Panc1 (cell line): Measurements from ENCODE around the gene PPP1R15B. TPM values are rescaled to one million over a fixed set of nuclear protein-coding genes. Genes with fewer than 3 reads are reported as not detected.

Experiments used
- ATAC-seq: fragments of 200-7000 bp; cut with Tn5 transposase; 2 replicates; pipeline ENCODE4 v1.9.1; 2020; ENCODE audit warnings: mild to moderate bottlenecking, moderate library complexity
- BruUV-seq: library from RNA; stranded (reverse); fragments of 400-500 nt; replicated peaks from 2 replicates; lab custom pipeline; 2021; lab: Mats Ljungman, UMichigan
- CTCF ChIA-PET: fragments of 300-600 bp; sonication (Branson Sonifier 250); formaldehyde crosslinking; loops from one replicate; lab custom pipeline; 2022; ENCODE audit warnings: antibody characterized with exemption; lab: Charles Lee
- POLR2A ChIA-PET: fragments of 300-600 bp; sonication (Branson Sonifier 250); formaldehyde crosslinking; loops from one replicate; lab custom pipeline; 2022; ENCODE audit warnings: antibody characterized with exemption; lab: Charles Lee
- DNase-seq: peaks from one replicate; pipeline ENCODE4 v3.0.0-alpha.2; 2010; ENCODE audit warnings: low read depth, low spot score
- H3K27ac ChIP-seq: 2 replicates; pipeline ENCODE4 v1.5.1; 2011; ENCODE audit warnings: mild to moderate bottlenecking, low read length, inconsistent platforms
- H3K27me3 ChIP-seq: fragments of 200-500 bp; sonication (Bioruptor generic); 2 replicates; pipeline ENCODE4 v1.6.0; 2014; ENCODE audit warnings: low read length, inconsistent platforms; ENCODE audit not compliant: control insufficient read depth, insufficient read depth
- H3K36me3 ChIP-seq: fragments of 200-500 bp; sonication (Bioruptor generic); 2 replicates; pipeline ENCODE4 v1.5.1; 2014; ENCODE audit warnings: inconsistent platforms, mild to moderate bottlenecking, low read length, moderate library complexity; ENCODE audit not compliant: control insufficient read depth, insufficient read depth
- H3K4me1 ChIP-seq: 2 replicates; pipeline ENCODE4 v1.5.1; 2011; ENCODE audit warnings: inconsistent platforms, mild to moderate bottlenecking, low read length, moderate library complexity; ENCODE audit not compliant: control insufficient read depth, insufficient read depth
- H3K4me3 ChIP-seq, 2 experiments: 2 replicates each; pipeline ENCODE4 v1.5.1; 2011 to 2012; ENCODE audit warnings: low read depth in 2 of 2, low read length in 2 of 2, mild to moderate bottlenecking in 2 of 2, inconsistent platforms in 1 of 2, moderate library complexity in 1 of 2
- H3K9me3 ChIP-seq: fragments of 200-500 bp; sonication (Bioruptor generic); 2 replicates; pipeline ENCODE4 v1.5.1; 2014; ENCODE audit warnings: low read depth, mild to moderate bottlenecking, inconsistent platforms, low read length, moderate library complexity; ENCODE audit not compliant: control insufficient read depth, insufficient read depth
- POLR2AphosphoS5 ChIP-seq: IDR thresholded peaks from 2 replicates; pipeline ENCODE4 v1.6.1; 2012; ENCODE audit warnings: mild to moderate bottlenecking, low read depth, low read length, moderate library complexity
- SIN3A ChIP-seq: IDR thresholded peaks from 2 replicates; pipeline ENCODE4 v1.6.1; 2012; ENCODE audit warnings: low read depth, mild to moderate bottlenecking, low read length, moderate library complexity, borderline replicate concordance; ENCODE audit not compliant: insufficient read depth
- TCF7L2 ChIP-seq: IDR thresholded peaks from 2 replicates; pipeline ENCODE4 v1.6.1; 2011; ENCODE audit warnings: mild to moderate bottlenecking, low read depth, low read length, inconsistent platforms
- in situ Hi-C: cut with HindIII; loops from 2 replicates; pipeline ENCODE4 v1.10.0; 2016; ENCODE audit warnings: low sequenced_read_pairs, low pct_unique_long_range_greater_than_20kb
- intact Hi-C: fragments of 100-400 bp; cut with micrococcal nuclease; formaldehyde crosslinking; loops from one replicate; pipeline ENCODE4 v1.10.0; 2022; ENCODE audit not compliant: unreplicated experiment
- total RNA-seq: library from RNA; stranded (reverse); gene quantifications from one replicate; pipeline ENCODE4 v1.2.1, GENCODE V29; 2021; ENCODE audit not compliant: unreplicated experiment
- TF ChIP-seq, protein P1 (sequence below), 2 experiments: IDR thresholded peaks; 2 replicates each; pipeline ENCODE4 v1.6.1; 2011 to 2012; ENCODE audit warnings: low read depth in 2 of 2, control low read depth in 1 of 2, low read length in 1 of 2, mild to moderate bottlenecking in 1 of 2, moderate library complexity in 1 of 2; ENCODE audit not compliant: insufficient read depth in 1 of 2
- TF ChIP-seq, protein P2 (sequence below): fragments of 450-650 bp; IDR thresholded peaks from 2 replicates; pipeline ENCODE4 v1.5.1; 2017; ENCODE audit warnings: mild to moderate bottlenecking

Gene PPP1R15B
- total RNA-seq, 1 experiment from 2014 or later = 51.1 TPM

DNA sequence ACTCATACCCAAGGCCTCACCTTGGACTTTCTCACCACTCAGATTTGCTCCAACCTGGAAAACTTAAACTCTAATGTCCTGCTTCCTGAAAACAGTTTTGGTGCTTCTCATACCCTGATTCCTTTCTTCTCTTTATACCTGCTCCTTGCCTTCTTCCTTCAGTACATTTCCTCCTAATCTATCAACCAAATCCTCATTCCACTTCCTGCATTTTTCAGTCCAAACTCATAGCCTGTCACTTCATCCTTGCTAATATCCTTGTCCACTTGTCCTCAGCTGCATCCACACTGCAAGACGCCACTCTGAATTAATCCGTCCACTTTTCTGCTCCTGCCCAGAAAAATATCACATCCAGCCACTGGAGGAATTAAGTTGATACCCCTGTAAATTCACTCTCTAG, 25.9 kb downstream of the PPP1R15B start:
- Histone ChIP-seq H3K36me3 (no peaks in the 10 kb centered on the region), H3K4me1 (no peaks in the 10 kb centered on the region), H3K4me3 (no peak overlapping the region), H3K27me3 (0 out of 2 replicates have a peak, but pooled peaks cover 5% of the 10 kb centered on the region), H3K27ac (no peak overlapping the region), H3K9me3 (no peaks in the 10 kb centered on the region)
- no TSS peak for BruUV-seq
- TF ChIP-seq, protein P1, sequence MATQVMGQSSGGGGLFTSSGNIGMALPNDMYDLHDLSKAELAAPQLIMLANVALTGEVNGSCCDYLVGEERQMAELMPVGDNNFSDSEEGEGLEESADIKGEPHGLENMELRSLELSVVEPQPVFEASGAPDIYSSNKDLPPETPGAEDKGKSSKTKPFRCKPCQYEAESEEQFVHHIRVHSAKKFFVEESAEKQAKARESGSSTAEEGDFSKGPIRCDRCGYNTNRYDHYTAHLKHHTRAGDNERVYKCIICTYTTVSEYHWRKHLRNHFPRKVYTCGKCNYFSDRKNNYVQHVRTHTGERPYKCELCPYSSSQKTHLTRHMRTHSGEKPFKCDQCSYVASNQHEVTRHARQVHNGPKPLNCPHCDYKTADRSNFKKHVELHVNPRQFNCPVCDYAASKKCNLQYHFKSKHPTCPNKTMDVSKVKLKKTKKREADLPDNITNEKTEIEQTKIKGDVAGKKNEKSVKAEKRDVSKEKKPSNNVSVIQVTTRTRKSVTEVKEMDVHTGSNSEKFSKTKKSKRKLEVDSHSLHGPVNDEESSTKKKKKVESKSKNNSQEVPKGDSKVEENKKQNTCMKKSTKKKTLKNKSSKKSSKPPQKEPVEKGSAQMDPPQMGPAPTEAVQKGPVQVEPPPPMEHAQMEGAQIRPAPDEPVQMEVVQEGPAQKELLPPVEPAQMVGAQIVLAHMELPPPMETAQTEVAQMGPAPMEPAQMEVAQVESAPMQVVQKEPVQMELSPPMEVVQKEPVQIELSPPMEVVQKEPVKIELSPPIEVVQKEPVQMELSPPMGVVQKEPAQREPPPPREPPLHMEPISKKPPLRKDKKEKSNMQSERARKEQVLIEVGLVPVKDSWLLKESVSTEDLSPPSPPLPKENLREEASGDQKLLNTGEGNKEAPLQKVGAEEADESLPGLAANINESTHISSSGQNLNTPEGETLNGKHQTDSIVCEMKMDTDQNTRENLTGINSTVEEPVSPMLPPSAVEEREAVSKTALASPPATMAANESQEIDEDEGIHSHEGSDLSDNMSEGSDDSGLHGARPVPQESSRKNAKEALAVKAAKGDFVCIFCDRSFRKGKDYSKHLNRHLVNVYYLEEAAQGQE (IDR thresholded peaks at IDR 0.05; ENCODE audit: insufficient read depth in 1 of 2, low read depth in 2 of 2, low read length in 1 of 2) = no peak
- TF ChIP-seq SIN3A (no peak), POLR2AphosphoS5 (no peak)
- TF ChIP-seq, protein P2, sequence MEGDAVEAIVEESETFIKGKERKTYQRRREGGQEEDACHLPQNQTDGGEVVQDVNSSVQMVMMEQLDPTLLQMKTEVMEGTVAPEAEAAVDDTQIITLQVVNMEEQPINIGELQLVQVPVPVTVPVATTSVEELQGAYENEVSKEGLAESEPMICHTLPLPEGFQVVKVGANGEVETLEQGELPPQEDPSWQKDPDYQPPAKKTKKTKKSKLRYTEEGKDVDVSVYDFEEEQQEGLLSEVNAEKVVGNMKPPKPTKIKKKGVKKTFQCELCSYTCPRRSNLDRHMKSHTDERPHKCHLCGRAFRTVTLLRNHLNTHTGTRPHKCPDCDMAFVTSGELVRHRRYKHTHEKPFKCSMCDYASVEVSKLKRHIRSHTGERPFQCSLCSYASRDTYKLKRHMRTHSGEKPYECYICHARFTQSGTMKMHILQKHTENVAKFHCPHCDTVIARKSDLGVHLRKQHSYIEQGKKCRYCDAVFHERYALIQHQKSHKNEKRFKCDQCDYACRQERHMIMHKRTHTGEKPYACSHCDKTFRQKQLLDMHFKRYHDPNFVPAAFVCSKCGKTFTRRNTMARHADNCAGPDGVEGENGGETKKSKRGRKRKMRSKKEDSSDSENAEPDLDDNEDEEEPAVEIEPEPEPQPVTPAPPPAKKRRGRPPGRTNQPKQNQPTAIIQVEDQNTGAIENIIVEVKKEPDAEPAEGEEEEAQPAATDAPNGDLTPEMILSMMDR = no peak
- CTCF ChIA-PET = interaction anchor here (0.6 kb wide), 1 partner anchor 26 kb away, joined by 3 read pairs; the partner anchor contains the start of gene PLEKHA6
- no peak for ATAC-seq
- in situ Hi-C loops (no loop called here), intact Hi-C loops (no loop called here)
- DNase-seq = no peak
- POLR2A ChIA-PET = interaction anchor here (0.6 to 0.7 kb wide), 4 partner anchors 9 to 377 kb away, joined by 3 to 7 read pairs (median 4); no protein-coding TSS in a partner anchor

GRCh38 chr1:204384636-204385352, 26.8 kb downstream of the PPP1R15B start:
- Histone ChIP-seq H3K4me3 (no peak overlapping the region), H3K9me3 (no peaks in the 10 kb centered on the region), H3K27ac (no peak overlapping the region), H3K36me3 (no peaks in the 10 kb centered on the region), H3K27me3 (0 out of 2 replicates have a peak, but pooled peaks cover 5% of the 10 kb centered on the region), H3K4me1 (no peaks in the 10 kb centered on the region)
- ChIA-PET POLR2A (no interaction called here), CTCF (interaction anchor here (0.7 to 1.2 kb wide), 2 partner anchors 14 to 74 kb away, joined by 3 to 5 read pairs; no protein-coding TSS in a partner anchor)
- intact Hi-C loops (no loop called here), in situ Hi-C loops (no loop called here)
- BruUV-seq = no TSS peak
- DNase-seq (no peak), ATAC-seq (no peak)
- TF ChIP-seq, protein P1 (IDR thresholded peaks at IDR 0.05; ENCODE audit: insufficient read depth in 1 of 2, low read depth in 2 of 2, low read length in 1 of 2) = no peak
- TF ChIP-seq POLR2AphosphoS5 = no peak
- no peak for TF ChIP-seq SIN3A
- no peak for TF ChIP-seq TCF7L2
- TF ChIP-seq, protein P2 = no peak
